Activated CD4-positive, alpha-beta T cell treated with anti-CD3 and anti-CD28 coated beads, Interleukin-2, Interleukin-4, amounts not matched to agents 100 ng/mL and 50 ng/mL, durations not matched to agents 16 hours and 8 hours (primary cell): Measurements from ENCODE around the gene RFPL1.
"Not testable (repeated sequence)": the region's sequence is repeated elsewhere in the genome, so short reads cannot be mapped to it uniquely, and the experiment has no call there.

Source experiments
- DNase-seq: peaks from one replicate; pipeline ENCODE4 v3.0.0-alpha.2; 2020; ENCODE audit warnings: low spot score

RFPL1 gene

GRCh38 chr22:29438283-29438682, at the start of gene RFPL1:
Gene RFPL1 (plus strand): TSS chr22:29438583.
- not testable (repeated sequence) for DNase-seq

- no peak for DNase-seq
These were observed 49.7 kb upstream of the RFPL1 start for GRCh38 chr22:29388759-29389090.

- no peak for DNase-seq
These were observed 48.1 kb upstream of the RFPL1 start for GRCh38 chr22:29390270-29390669.

- DNase-seq: no peak
These were observed 46.8 kb upstream of the RFPL1 start for GRCh38 chr22:29391546-29391945.

GRCh38 chr22:29393019-29393608, 45.3 kb upstream of the RFPL1 start:
- DNase-seq: no peak

GRCh38 chr22:29394931-29395581, 43.3 kb upstream of the RFPL1 start:
- DNase-seq: peak; percentile 62

GRCh38 chr22:29396126-29396525, 42.3 kb upstream of the RFPL1 start:
- DNase-seq: no peak

GRCh38 chr22:29397791-29398190, 40.6 kb upstream of the RFPL1 start:
- no peak for DNase-seq

- DNase-seq: no peak
These were observed 37.8 kb upstream of the RFPL1 start for GRCh38 chr22:29400576-29400975.

GRCh38 chr22:29401538-29401937, 36.8 kb upstream of the RFPL1 start:
- not testable (repeated sequence) for DNase-seq

GRCh38 chr22:29408940-29409339, 29.4 kb upstream of the RFPL1 start:
- DNase-seq: no peak

- DNase-seq: not testable (repeated sequence)
These were observed 26.7 kb upstream of the RFPL1 start for GRCh38 chr22:29411569-29412211.

GRCh38 chr22:29412772-29413171, 25.6 kb upstream of the RFPL1 start:
- peak; percentile 19 for DNase-seq

GRCh38 chr22:29414951-29415591, 23.3 kb upstream of the RFPL1 start:
- DNase-seq: peak; percentile 85

- DNase-seq: not testable (repeated sequence)
These were observed 19.7 kb upstream of the RFPL1 start for GRCh38 chr22:29418704-29419103.

- DNase-seq: no peak
These were observed 11.9 kb upstream of the RFPL1 start for GRCh38 chr22:29426476-29426875.

- DNase-seq: no peak
These were observed 11.1 kb upstream of the RFPL1 start for GRCh38 chr22:29427176-29427760.

GRCh38 chr22:29431986-29432385, 6.4 kb upstream of the RFPL1 start:
- no peak for DNase-seq

GRCh38 chr22:29433856-29434255, 4.5 kb upstream of the RFPL1 start:
- DNase-seq: no peak

- DNase-seq: no peak
These were observed 4.1 kb upstream of the RFPL1 start for GRCh38 chr22:29434288-29434687.

- no peak for DNase-seq
These were observed 2.9 kb upstream of the RFPL1 start for GRCh38 chr22:29435236-29436136.

- DNase-seq: no peak
These were observed 4.6 kb downstream of the RFPL1 start for GRCh38 chr22:29442976-29443375.
